ENCODE data around the gene AKAP10. TPM values are rescaled to one million over a fixed set of nuclear protein-coding genes. Genes with fewer than 3 reads are reported as not detected.

AKAP10 gene
- total RNA-seq, 2 experiments from 2014 or later = 43.0 to 43.9 TPM

GRCh38 chr17:19937522-19937921, 40.1 kb downstream of the AKAP10 start:
- ChIA-PET CTCF (interaction anchor here (0.6 kb wide), 1 partner anchor 456 kb away, joined by 3 read pairs; no protein-coding TSS in a partner anchor), POLR2A (no interaction called here)
- H3K27me3 Mint-ChIP-seq = no peaks in the 10 kb centered on the region
- H3K4me3 Mint-ChIP-seq = no peak overlapping the region
- H3K9me3 Mint-ChIP-seq = no peaks in the 10 kb centered on the region
- H3K27ac Mint-ChIP-seq = no peak overlapping the region
- H3K36me3 Mint-ChIP-seq (ENCODE audit: low read depth) = peaks cover 62% of the 10 kb centered on the region
- H3K4me1 Mint-ChIP-seq = peaks cover 3% of the 10 kb centered on the region
- DNase-seq = no peak

- H3K9me3 Mint-ChIP-seq = no peaks in the 10 kb centered on the region
- H3K36me3 Mint-ChIP-seq (ENCODE audit: low read depth) = peaks cover 61% of the 10 kb centered on the region
- DNase-seq = no peak
- H3K4me3 Mint-ChIP-seq = no peak overlapping the region
- H3K27ac Mint-ChIP-seq = no peak overlapping the region
- H3K27me3 Mint-ChIP-seq = no peaks in the 10 kb centered on the region
- CTCF ChIA-PET = interaction anchor here (0.7 to 1.2 kb wide), 2 partner anchors 11 to 172 kb away, joined by 3 to 4 read pairs; no protein-coding TSS in a partner anchor
- H3K4me1 Mint-ChIP-seq = no peaks in the 10 kb centered on the region
- POLR2A ChIA-PET = interaction anchor here (0.6 kb wide), 1 partner anchor 8 kb away, joined by 3 read pairs; no protein-coding TSS in a partner anchor
Observed at GRCh38 chr17:19935169-19935568, 42.5 kb downstream of the AKAP10 start.

- DNase-seq = no peak
- Mint-ChIP-seq H3K36me3 (ENCODE audit: low read depth) (peaks cover 61% of the 10 kb centered on the region), H3K27ac (no peak overlapping the region), H3K27me3 (no peaks in the 10 kb centered on the region), H3K4me3 (no peak overlapping the region), H3K4me1 (peaks cover 10% of the 10 kb centered on the region), H3K9me3 (no peaks in the 10 kb centered on the region)
- ChIA-PET CTCF (no interaction called here), POLR2A (no interaction called here)
Observed at GRCh38 chr17:19933628-19934027, 44.0 kb downstream of the AKAP10 start.

GRCh38 chr17:19933221-19933620, 44.4 kb downstream of the AKAP10 start:
- no peak for DNase-seq
- Mint-ChIP-seq H3K27ac (no peak overlapping the region), H3K4me3 (no peak overlapping the region), H3K9me3 (no peaks in the 10 kb centered on the region), H3K27me3 (no peaks in the 10 kb centered on the region), H3K36me3 (ENCODE audit: low read depth) (peaks cover 62% of the 10 kb centered on the region), H3K4me1 (peaks cover 14% of the 10 kb centered on the region)
- CTCF ChIA-PET = no interaction called here
- POLR2A ChIA-PET = no interaction called here

- Mint-ChIP-seq H3K4me1 (peaks cover 19% of the 10 kb centered on the region), H3K27me3 (no peaks in the 10 kb centered on the region), H3K36me3 (ENCODE audit: low read depth) (peaks cover 65% of the 10 kb centered on the region), H3K4me3 (no peak overlapping the region), H3K27ac (no peak overlapping the region), H3K9me3 (no peaks in the 10 kb centered on the region)
- DNase-seq = no peak
- CTCF ChIA-PET = no interaction called here
- POLR2A ChIA-PET = interaction anchor here (1.2 kb wide), 1 partner anchor 52 kb away, joined by 3 read pairs; no protein-coding TSS in a partner anchor
Observed at GRCh38 chr17:19928299-19928698, 49.3 kb downstream of the AKAP10 start.

GRCh38 chr17:19915245-19915978, 62.2 kb downstream of the AKAP10 start:
- H3K27ac Mint-ChIP-seq = no peak overlapping the region

GRCh38 chr17:19911033-19911432, 66.6 kb downstream of the AKAP10 start:
- Mint-ChIP-seq H3K27me3 (no peaks in the 10 kb centered on the region), H3K4me3 (no peak overlapping the region), H3K9me3 (no peaks in the 10 kb centered on the region), H3K27ac (no peak overlapping the region), H3K4me1 (peaks cover 6% of the 10 kb centered on the region), H3K36me3 (ENCODE audit: low read depth) (peaks cover 73% of the 10 kb centered on the region)
- CTCF ChIA-PET = no interaction called here
- POLR2A ChIA-PET = interaction anchor here (1.1 to 1.8 kb wide), 2 partner anchors 11 to 43 kb away, joined by 3 to 5 read pairs; partner anchors contain the start of gene ULK2
- no peak for DNase-seq

More at GRCh38 chr17:19915245-19915978, 62.2 kb downstream of the AKAP10 start:
- DNase-seq = no peak
- POLR2A ChIA-PET = no interaction called here
- no peaks in the 10 kb centered on the region for H3K9me3 Mint-ChIP-seq
- no peaks in the 10 kb centered on the region for H3K27me3 Mint-ChIP-seq
- CTCF ChIA-PET = interaction anchor here (0.8 kb wide), 1 partner anchor 12 kb away, joined by 4 read pairs; no protein-coding TSS in a partner anchor
- H3K4me3 Mint-ChIP-seq = no peak overlapping the region
- H3K36me3 Mint-ChIP-seq (ENCODE audit: low read depth) = peaks cover 62% of the 10 kb centered on the region
- H3K4me1 Mint-ChIP-seq = peaks cover 6% of the 10 kb centered on the region

- H3K4me1 Mint-ChIP-seq = peaks cover 4% of the 10 kb centered on the region
- CTCF ChIA-PET = no interaction called here
- no peak overlapping the region for H3K27ac Mint-ChIP-seq
- no peak for DNase-seq
- POLR2A ChIA-PET = no interaction called here
- H3K9me3 Mint-ChIP-seq = no peaks in the 10 kb centered on the region
- H3K36me3 Mint-ChIP-seq (ENCODE audit: low read depth) = peaks cover 70% of the 10 kb centered on the region
- H3K27me3 Mint-ChIP-seq = no peaks in the 10 kb centered on the region
- no peak overlapping the region for H3K4me3 Mint-ChIP-seq
Observed at GRCh38 chr17:19909139-19909538, 68.5 kb downstream of the AKAP10 start.

- Mint-ChIP-seq H3K27ac (no peak overlapping the region), H3K4me3 (no peak overlapping the region), H3K27me3 (no peaks in the 10 kb centered on the region), H3K4me1 (no peaks in the 10 kb centered on the region), H3K9me3 (no peaks in the 10 kb centered on the region), H3K36me3 (ENCODE audit: low read depth) (peaks cover 68% of the 10 kb centered on the region)
- ChIA-PET POLR2A (no interaction called here), CTCF (no interaction called here)
- no peak for DNase-seq
Observed at GRCh38 chr17:19905502-19905901, 72.1 kb downstream of the AKAP10 start.

GRCh38 chr17:19904924-19905323, 72.7 kb downstream of the AKAP10 start:
- peaks cover 68% of the 10 kb centered on the region for H3K36me3 Mint-ChIP-seq (ENCODE audit: low read depth)
- H3K9me3 Mint-ChIP-seq = no peaks in the 10 kb centered on the region
- H3K27ac Mint-ChIP-seq = no peak overlapping the region
- ChIA-PET POLR2A (no interaction called here), CTCF (no interaction called here)
- no peak for DNase-seq
- no peaks in the 10 kb centered on the region for H3K27me3 Mint-ChIP-seq
- no peaks in the 10 kb centered on the region for H3K4me1 Mint-ChIP-seq
- no peak overlapping the region for H3K4me3 Mint-ChIP-seq

GRCh38 chr17:19904412-19904811, 73.2 kb downstream of the AKAP10 start:
- H3K4me1 Mint-ChIP-seq = no peaks in the 10 kb centered on the region
- no peaks in the 10 kb centered on the region for H3K9me3 Mint-ChIP-seq
- no peak overlapping the region for H3K27ac Mint-ChIP-seq
- ChIA-PET POLR2A (no interaction called here), CTCF (no interaction called here)
- peaks cover 63% of the 10 kb centered on the region for H3K36me3 Mint-ChIP-seq (ENCODE audit: low read depth)
- no peak overlapping the region for H3K4me3 Mint-ChIP-seq
- H3K27me3 Mint-ChIP-seq = no peaks in the 10 kb centered on the region
- DNase-seq = no peak

GRCh38 chr17:19900809-19901208, 76.8 kb downstream of the AKAP10 start:
- no peak overlapping the region for H3K4me3 Mint-ChIP-seq
- no peak overlapping the region for H3K27ac Mint-ChIP-seq
- no peaks in the 10 kb centered on the region for H3K27me3 Mint-ChIP-seq
- DNase-seq = no peak
- no peaks in the 10 kb centered on the region for H3K9me3 Mint-ChIP-seq
- peaks cover 36% of the 10 kb centered on the region for H3K36me3 Mint-ChIP-seq (ENCODE audit: low read depth)
- CTCF ChIA-PET = no interaction called here
- POLR2A ChIA-PET = no interaction called here
- H3K4me1 Mint-ChIP-seq = no peaks in the 10 kb centered on the region

GRCh38 chr17:19897903-19898302, 79.7 kb downstream of the AKAP10 start:
- H3K27me3 Mint-ChIP-seq = no peaks in the 10 kb centered on the region
- ChIA-PET POLR2A (no interaction called here), CTCF (no interaction called here)

More at GRCh38 chr17:19897903-19898302, 79.7 kb downstream of the AKAP10 start:
- no peaks in the 10 kb centered on the region for H3K4me1 Mint-ChIP-seq
- H3K36me3 Mint-ChIP-seq (ENCODE audit: low read depth) = peaks cover 12% of the 10 kb centered on the region
- no peaks in the 10 kb centered on the region for H3K9me3 Mint-ChIP-seq
- no peak overlapping the region for H3K4me3 Mint-ChIP-seq
- no peak overlapping the region for H3K27ac Mint-ChIP-seq
- DNase-seq = no peak

All from activated CD4-positive, alpha-beta memory T cell treated with anti-CD3 and anti-CD28 coated beads, Interleukin-2, amount 10 ng/mL, durations not matched to agents 7 days and 5 days (primary cell).